Measurements from ENCODE around the gene GARNL3.

Gene GARNL3

GRCh38 chr9:127406799-127407491, 142.4 kb downstream of the GARNL3 start:
- Histone ChIP-seq H2AFZ (ENCODE audit: low read length, unreplicated experiment) (no peak overlapping the region), H3K27ac (ENCODE audit: low read depth, low read length) (no peak overlapping the region), H3K4me3 (ENCODE audit: low read depth, low read length) (no peak overlapping the region), H3K4me1 (ENCODE audit: control insufficient read depth, insufficient read depth, low read length, unreplicated experiment) (no peaks in the 10 kb centered on the region), H3K36me3 (ENCODE audit: insufficient read depth, low read length) (no peaks in the 10 kb centered on the region), H3K79me2 (ENCODE audit: control insufficient read depth, insufficient read depth, low read length, unreplicated experiment) (no peaks in the 10 kb centered on the region), H3K27me3 (ENCODE audit: insufficient read depth, low read length) (no peaks in the 10 kb centered on the region)

- Histone ChIP-seq H2AFZ (ENCODE audit: low read length, unreplicated experiment) (no peak overlapping the region), H3K4me3 (ENCODE audit: low read depth, low read length) (no peak overlapping the region), H3K27me3 (ENCODE audit: insufficient read depth, low read length) (no peaks in the 10 kb centered on the region), H3K36me3 (ENCODE audit: insufficient read depth, low read length) (no peaks in the 10 kb centered on the region), H3K4me1 (ENCODE audit: control insufficient read depth, insufficient read depth, low read length, unreplicated experiment) (no peaks in the 10 kb centered on the region), H3K79me2 (ENCODE audit: control insufficient read depth, insufficient read depth, low read length, unreplicated experiment) (no peaks in the 10 kb centered on the region), H3K27ac (ENCODE audit: low read depth, low read length) (no peak overlapping the region)
Measured at GRCh38 chr9:127407492-127407843, 142.9 kb downstream of the GARNL3 start.

GRCh38 chr9:127411122-127411521, 146.5 kb downstream of the GARNL3 start:
- Histone ChIP-seq H3K36me3 (ENCODE audit: insufficient read depth, low read length) (no peaks in the 10 kb centered on the region), H3K4me1 (ENCODE audit: control insufficient read depth, insufficient read depth, low read length, unreplicated experiment) (no peaks in the 10 kb centered on the region), H3K79me2 (ENCODE audit: control insufficient read depth, insufficient read depth, low read length, unreplicated experiment) (no peaks in the 10 kb centered on the region), H3K27me3 (ENCODE audit: insufficient read depth, low read length) (no peaks in the 10 kb centered on the region), H3K4me3 (ENCODE audit: low read depth, low read length) (no peak overlapping the region), H2AFZ (ENCODE audit: low read length, unreplicated experiment) (no peak overlapping the region), H3K27ac (ENCODE audit: low read depth, low read length) (no peak overlapping the region)

GRCh38 chr9:127415141-127415540, 150.6 kb downstream of the GARNL3 start:
- Histone ChIP-seq H3K79me2 (ENCODE audit: control insufficient read depth, insufficient read depth, low read length, unreplicated experiment) (no peaks in the 10 kb centered on the region), H3K4me3 (ENCODE audit: low read depth, low read length) (no peak overlapping the region), H3K27me3 (ENCODE audit: insufficient read depth, low read length) (no peaks in the 10 kb centered on the region), H3K4me1 (ENCODE audit: control insufficient read depth, insufficient read depth, low read length, unreplicated experiment) (no peaks in the 10 kb centered on the region), H3K27ac (ENCODE audit: low read depth, low read length) (no peak overlapping the region), H3K36me3 (ENCODE audit: insufficient read depth, low read length) (no peaks in the 10 kb centered on the region), H2AFZ (ENCODE audit: low read length, unreplicated experiment) (no peak overlapping the region)

GRCh38 chr9:127415657-127416056, 151.1 kb downstream of the GARNL3 start:
- no peak overlapping the region for H3K4me3 ChIP-seq (ENCODE audit: low read depth, low read length)
- H3K79me2 ChIP-seq (ENCODE audit: control insufficient read depth, insufficient read depth, low read length, unreplicated experiment) = no peaks in the 10 kb centered on the region
- no peaks in the 10 kb centered on the region for H3K27me3 ChIP-seq (ENCODE audit: insufficient read depth, low read length)
- H3K4me1 ChIP-seq (ENCODE audit: control insufficient read depth, insufficient read depth, low read length, unreplicated experiment) = no peaks in the 10 kb centered on the region
- H3K27ac ChIP-seq (ENCODE audit: low read depth, low read length) = no peak overlapping the region
- H2AFZ ChIP-seq (ENCODE audit: low read length, unreplicated experiment) = no peak overlapping the region
- no peaks in the 10 kb centered on the region for H3K36me3 ChIP-seq (ENCODE audit: insufficient read depth, low read length)

GRCh38 chr9:127417131-127418036, 152.8 kb downstream of the GARNL3 start:
- peaks cover 3% of the 10 kb centered on the region for H3K79me2 ChIP-seq (ENCODE audit: control insufficient read depth, insufficient read depth, low read length, unreplicated experiment)
- no peak overlapping the region for H3K27ac ChIP-seq (ENCODE audit: low read depth, low read length)
- no peak overlapping the region for H2AFZ ChIP-seq (ENCODE audit: low read length, unreplicated experiment)
- H3K27me3 ChIP-seq (ENCODE audit: insufficient read depth, low read length) = no peaks in the 10 kb centered on the region
- H3K36me3 ChIP-seq (ENCODE audit: insufficient read depth, low read length) = no peaks in the 10 kb centered on the region
- H3K4me3 ChIP-seq (ENCODE audit: low read depth, low read length) = no peak overlapping the region
- no peaks in the 10 kb centered on the region for H3K4me1 ChIP-seq (ENCODE audit: control insufficient read depth, insufficient read depth, low read length, unreplicated experiment)

- Histone ChIP-seq H3K79me2 (ENCODE audit: control insufficient read depth, insufficient read depth, low read length, unreplicated experiment) (peaks cover 10% of the 10 kb centered on the region), H2AFZ (ENCODE audit: low read length, unreplicated experiment) (no peak overlapping the region), H3K4me1 (ENCODE audit: control insufficient read depth, insufficient read depth, low read length, unreplicated experiment) (peaks cover 7% of the 10 kb centered on the region), H3K4me3 (ENCODE audit: low read depth, low read length) (no peak overlapping the region), H3K27me3 (ENCODE audit: insufficient read depth, low read length) (no peaks in the 10 kb centered on the region), H3K36me3 (ENCODE audit: insufficient read depth, low read length) (no peaks in the 10 kb centered on the region), H3K27ac (ENCODE audit: low read depth, low read length) (no peak overlapping the region)
Measured at GRCh38 chr9:127418037-127418471, 153.5 kb downstream of the GARNL3 start.

GRCh38 chr9:127419348-127419747, 154.8 kb downstream of the GARNL3 start:
- no peaks in the 10 kb centered on the region for H3K27me3 ChIP-seq (ENCODE audit: insufficient read depth, low read length)
- peaks cover 14% of the 10 kb centered on the region for H3K79me2 ChIP-seq (ENCODE audit: control insufficient read depth, insufficient read depth, low read length, unreplicated experiment)
- H3K4me3 ChIP-seq (ENCODE audit: low read depth, low read length) = no peak overlapping the region
- no peak overlapping the region for H2AFZ ChIP-seq (ENCODE audit: low read length, unreplicated experiment)
- no peak overlapping the region for H3K27ac ChIP-seq (ENCODE audit: low read depth, low read length)
- H3K4me1 ChIP-seq (ENCODE audit: control insufficient read depth, insufficient read depth, low read length, unreplicated experiment) = peaks cover 8% of the 10 kb centered on the region
- H3K36me3 ChIP-seq (ENCODE audit: insufficient read depth, low read length) = no peaks in the 10 kb centered on the region

GRCh38 chr9:127421057-127421456, 156.5 kb downstream of the GARNL3 start:
- Histone ChIP-seq H3K79me2 (ENCODE audit: control insufficient read depth, insufficient read depth, low read length, unreplicated experiment) (peaks cover 29% of the 10 kb centered on the region), H3K4me3 (ENCODE audit: low read depth, low read length) (no peak overlapping the region), H3K27ac (ENCODE audit: low read depth, low read length) (no peak overlapping the region), H2AFZ (ENCODE audit: low read length, unreplicated experiment) (no peak overlapping the region), H3K27me3 (ENCODE audit: insufficient read depth, low read length) (no peaks in the 10 kb centered on the region), H3K4me1 (ENCODE audit: control insufficient read depth, insufficient read depth, low read length, unreplicated experiment) (peaks cover 15% of the 10 kb centered on the region), H3K36me3 (ENCODE audit: insufficient read depth, low read length) (no peaks in the 10 kb centered on the region)

GRCh38 chr9:127422133-127422782, 157.7 kb downstream of the GARNL3 start:
- Histone ChIP-seq H2AFZ (ENCODE audit: low read length, unreplicated experiment) (no peak overlapping the region), H3K79me2 (ENCODE audit: control insufficient read depth, insufficient read depth, low read length, unreplicated experiment) (peaks cover 37% of the 10 kb centered on the region), H3K36me3 (ENCODE audit: insufficient read depth, low read length) (no peaks in the 10 kb centered on the region), H3K4me3 (ENCODE audit: low read depth, low read length) (peak overlapping the region; percentile 88), H3K4me1 (ENCODE audit: control insufficient read depth, insufficient read depth, low read length, unreplicated experiment) (peaks cover 15% of the 10 kb centered on the region), H3K27ac (ENCODE audit: low read depth, low read length) (no peak overlapping the region), H3K27me3 (ENCODE audit: insufficient read depth, low read length) (no peaks in the 10 kb centered on the region)

All from ACC112 (cell line).